Measurements from ENCODE around the gene NAA80. TPM values are rescaled to one million over a fixed set of nuclear protein-coding genes. Genes with fewer than 3 reads are reported as not detected.

NAA80 gene
- total RNA-seq, 4 donors from 2014 or later: 4.7 to 33.5 (median 24.0) TPM

GRCh38 chr3:50322386-50323091 lies 23.3 kb upstream of the NAA80 start, which contains the start of gene HYAL2:
Gene HYAL2, minus strand, starts transcription at chr3:50322745. Its CDS starts 2,256 bp downstream, at chr3:50320489.
- H3K27me3 ChIP-seq: no peaks in the 10 kb centered on the region
- H3K4me3 ChIP-seq: peak within 1 kb of the TSS; percentile 71 to 83
- H3K4me1 ChIP-seq: peaks cover 0 to 33% of the 10 kb centered on the region in 2 donors
- no peaks in the 10 kb centered on the region for H3K9me3 ChIP-seq
- H3K27ac ChIP-seq: peak within 1 kb of the TSS; percentile 95 to 96
- intact Hi-C loops (cut with DNase I; ENCODE audit: low total_unique reads): no loop called here
- peak; percentile 66 to 84 for DNase-seq
- no peaks in the 10 kb centered on the region for H3K36me3 ChIP-seq
- peak in 1 of 2 donors; percentile 6 for TF ChIP-seq POLR2A (IDR thresholded peaks at IDR 0.05)
- TF ChIP-seq, protein P1, sequence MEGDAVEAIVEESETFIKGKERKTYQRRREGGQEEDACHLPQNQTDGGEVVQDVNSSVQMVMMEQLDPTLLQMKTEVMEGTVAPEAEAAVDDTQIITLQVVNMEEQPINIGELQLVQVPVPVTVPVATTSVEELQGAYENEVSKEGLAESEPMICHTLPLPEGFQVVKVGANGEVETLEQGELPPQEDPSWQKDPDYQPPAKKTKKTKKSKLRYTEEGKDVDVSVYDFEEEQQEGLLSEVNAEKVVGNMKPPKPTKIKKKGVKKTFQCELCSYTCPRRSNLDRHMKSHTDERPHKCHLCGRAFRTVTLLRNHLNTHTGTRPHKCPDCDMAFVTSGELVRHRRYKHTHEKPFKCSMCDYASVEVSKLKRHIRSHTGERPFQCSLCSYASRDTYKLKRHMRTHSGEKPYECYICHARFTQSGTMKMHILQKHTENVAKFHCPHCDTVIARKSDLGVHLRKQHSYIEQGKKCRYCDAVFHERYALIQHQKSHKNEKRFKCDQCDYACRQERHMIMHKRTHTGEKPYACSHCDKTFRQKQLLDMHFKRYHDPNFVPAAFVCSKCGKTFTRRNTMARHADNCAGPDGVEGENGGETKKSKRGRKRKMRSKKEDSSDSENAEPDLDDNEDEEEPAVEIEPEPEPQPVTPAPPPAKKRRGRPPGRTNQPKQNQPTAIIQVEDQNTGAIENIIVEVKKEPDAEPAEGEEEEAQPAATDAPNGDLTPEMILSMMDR (IDR thresholded peaks at IDR 0.05): no peak

DNA sequence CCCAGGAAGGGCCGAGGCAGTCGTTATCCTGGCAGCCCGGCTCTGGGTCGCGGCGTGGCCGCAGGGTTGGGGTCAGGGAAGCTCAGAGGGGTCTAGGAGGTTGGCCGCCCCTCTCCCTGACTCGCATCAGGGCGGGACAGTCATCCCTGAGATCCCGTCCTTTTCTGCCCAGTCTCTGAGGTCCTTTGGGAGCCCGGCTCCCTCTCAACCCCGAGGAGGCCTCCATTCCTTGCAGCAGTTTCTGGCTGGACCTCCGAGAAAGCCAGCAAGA lies 22.8 kb upstream of the NAA80 start:
- peak overlapping the region; percentile 95 to 96 for H3K27ac ChIP-seq
- peaks cover 0 to 33% of the 10 kb centered on the region in 2 donors for H3K4me1 ChIP-seq
- no peaks in the 10 kb centered on the region for H3K36me3 ChIP-seq
- DNase-seq: no peak
- intact Hi-C loops (cut with DNase I; ENCODE audit: low total_unique reads): no loop called here
- TF ChIP-seq, protein P1 (IDR thresholded peaks at IDR 0.05): no peak
- TF ChIP-seq POLR2A (IDR thresholded peaks at IDR 0.05): peak in 1 of 2 donors; percentile 29
- no peaks in the 10 kb centered on the region for H3K27me3 ChIP-seq
- H3K9me3 ChIP-seq: no peaks in the 10 kb centered on the region
- H3K4me3 ChIP-seq: peak overlapping the region; percentile 71 to 83

DNA sequence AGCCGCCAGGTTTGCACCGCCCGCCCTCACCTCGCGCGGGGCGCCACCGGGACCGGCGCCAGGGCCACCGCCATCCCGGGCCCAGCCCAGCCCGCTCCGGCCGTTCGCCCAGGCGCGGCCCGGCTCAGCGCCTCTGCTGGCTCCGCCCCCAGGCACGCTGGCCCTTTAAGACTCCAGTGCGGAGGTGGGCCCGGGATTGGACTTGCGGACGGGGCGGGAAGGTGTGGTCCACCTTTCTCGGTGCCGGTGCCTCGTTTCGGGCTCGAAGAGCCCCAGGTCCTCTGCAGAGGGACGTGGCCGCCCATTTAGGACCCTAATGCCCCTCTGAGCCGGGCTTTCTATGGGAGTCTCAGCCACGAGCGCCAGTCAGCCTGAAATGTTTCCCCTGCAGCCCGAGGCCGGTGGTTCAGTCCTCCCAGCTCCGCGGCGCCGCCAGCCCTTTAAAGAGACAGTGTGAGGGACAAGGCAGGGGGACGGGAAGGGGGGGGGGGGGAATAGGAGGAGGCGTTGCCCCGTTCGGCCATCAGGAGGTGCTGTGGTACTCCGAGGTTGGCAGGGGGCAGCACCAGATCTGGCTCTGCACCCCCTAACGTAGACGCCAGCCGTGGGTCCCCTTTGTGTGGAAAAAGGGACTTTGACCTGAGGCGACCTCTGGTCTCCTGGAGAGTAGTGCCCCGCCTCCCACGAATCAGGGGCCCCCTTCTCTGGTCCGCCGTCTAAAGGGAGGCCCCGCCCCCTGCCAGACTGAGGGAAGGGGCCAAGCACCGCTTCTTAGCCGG lies 22.3 kb upstream of the NAA80 start:
- no peaks in the 10 kb centered on the region for H3K36me3 ChIP-seq

DNA sequence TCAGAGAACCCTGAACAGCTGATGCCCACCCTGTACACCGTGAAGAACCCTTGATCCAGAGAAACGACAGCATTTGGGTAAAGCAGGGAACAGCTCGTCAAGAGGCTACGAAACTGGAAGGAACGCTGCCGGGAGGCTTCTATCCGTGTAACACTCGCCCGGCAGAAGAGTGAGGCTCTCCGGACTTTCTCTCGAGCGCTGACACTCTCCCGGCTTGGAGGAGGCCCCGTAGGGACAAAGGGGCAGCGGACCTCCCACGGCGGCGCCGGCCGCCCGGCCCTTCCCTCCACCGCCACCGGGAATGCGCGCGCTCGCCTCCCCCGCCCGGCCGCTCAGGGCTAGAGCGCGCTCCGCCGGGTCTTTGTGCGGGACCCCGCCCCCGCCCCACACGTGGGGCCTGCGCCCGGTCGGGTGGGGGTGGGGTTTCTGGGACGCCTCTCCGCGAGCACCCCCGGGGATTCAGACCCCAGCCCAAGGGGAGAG lies 21.7 kb upstream of the NAA80 start:
- H3K36me3 ChIP-seq: no peaks in the 10 kb centered on the region
- intact Hi-C loops (cut with DNase I; ENCODE audit: low total_unique reads): no loop called here
- no peaks in the 10 kb centered on the region for H3K27me3 ChIP-seq
- peak; percentile 74 to 83 for DNase-seq
- no peaks in the 10 kb centered on the region for H3K9me3 ChIP-seq
- TF ChIP-seq, protein P1 (IDR thresholded peaks at IDR 0.05): peak in 1 of 4 experiments; percentile 8
- no peak for TF ChIP-seq POLR2A (IDR thresholded peaks at IDR 0.05)
- peak overlapping the region; percentile 71 to 83 for H3K4me3 ChIP-seq
- H3K4me1 ChIP-seq: peaks cover 0 to 32% of the 10 kb centered on the region in 2 donors
- peak overlapping the region; percentile 95 to 96 for H3K27ac ChIP-seq

More for the DNA sequence above, 22.3 kb upstream of the NAA80 start:
- H3K4me1 ChIP-seq: peaks cover 0 to 32% of the 10 kb centered on the region in 2 donors
- TF ChIP-seq, protein P1 (IDR thresholded peaks at IDR 0.05): peak; percentile 28 to 58 (median 48)
- TF ChIP-seq POLR2A (IDR thresholded peaks at IDR 0.05): peak; percentile 23 to 72
- H3K27me3 ChIP-seq: no peaks in the 10 kb centered on the region
- H3K4me3 ChIP-seq: peak overlapping the region; percentile 71 to 83
- intact Hi-C loops (cut with DNase I; ENCODE audit: low total_unique reads): no loop called here
- peak; percentile 88 to 90 for DNase-seq
- H3K27ac ChIP-seq: peak overlapping the region; percentile 95 to 96
- no peaks in the 10 kb centered on the region for H3K9me3 ChIP-seq
